Sigmoid colon (tissue), 7 donors: ENCODE results near the gene VWA3B. TPM values are rescaled to one million over a fixed set of nuclear protein-coding genes. Genes with fewer than 3 reads are reported as not detected.

Experiments
- DNase-seq: peaks from one replicate; pipeline ENCODE4 v3.0.0-alpha.2; 2019
- H3K27ac ChIP-seq, 4 donors: fragments of 200-600 bp; sonication (generic); one replicate each; pipeline ENCODE4 v1.5.1; 2016 to 2019; ENCODE audit warnings: mild to moderate bottlenecking in 1 of 4
- H3K27me3 ChIP-seq, 3 donors: fragments of 200-600 bp; sonication (generic); one replicate each; pipeline ENCODE4 v1.5.1; 2019; ENCODE audit warnings: mild to moderate bottlenecking in 1 of 3
- H3K36me3 ChIP-seq, 4 donors: fragments of 200-600 bp; sonication (generic); one replicate each; pipeline ENCODE4 v1.5.1; 2016 to 2019
- H3K4me1 ChIP-seq, 4 donors: fragments of 200-600 bp; sonication (generic); one replicate each; pipeline ENCODE4 v1.5.1; 2017 to 2019
- H3K4me3 ChIP-seq, 4 donors: fragments of 200-600 bp; sonication (generic); one replicate each; pipeline ENCODE4 v1.5.1; 2017 to 2019; ENCODE audit warnings: mild to moderate bottlenecking in 2 of 4, moderate library complexity in 1 of 4
- H3K9me3 ChIP-seq, 4 donors: fragments of 200-600 bp in 3 of 4; sonication (generic) in 3 of 4; one replicate each; pipeline versions ENCODE4 v1.5.1 to v1.6.1; 2013 to 2019
- CTCF ChIP-seq, 4 experiments: fragments of 450-650 bp in 3 of 4; fragments of 200-600 bp in 1 of 4; IDR thresholded peaks; one replicate each; pipeline ENCODE4 v1.5.1; 2016 to 2019; ENCODE audit warnings: antibody characterized with exemption in 4 of 4, mild to moderate bottlenecking in 3 of 4, moderate library complexity in 2 of 4
- EP300 ChIP-seq, 4 donors: sonication (generic); formaldehyde crosslinking; IDR thresholded peaks; one replicate each; pipeline ENCODE4 v1.6.1; 2017; ENCODE audit warnings: antibody characterized with exemption in 4 of 4
- POLR2A ChIP-seq, 2 donors: fragments of 450-650 bp; IDR thresholded peaks; one replicate each; pipeline ENCODE4 v1.6.1; 2016; ENCODE audit warnings: antibody characterized with exemption in 2 of 2, mild to moderate bottlenecking in 2 of 2, moderate library complexity in 2 of 2
- POLR2AphosphoS5 ChIP-seq, 4 donors: sonication (generic); formaldehyde crosslinking; IDR thresholded peaks; one replicate each; pipeline ENCODE4 v1.6.1; 2017; ENCODE audit warnings: antibody characterized with exemption in 4 of 4
- WGBS, 2 donors: extraction: QIAGEN DNeasy Blood & Tissue Kit; methylation state at CpG; one replicate each; pipeline ENCODE4 v1.1.7; 2013; 5-methylcytosine and 5-hydroxymethylcytosine counted together
- intact Hi-C: fragments of 100-400 bp; cut with DNase I; formaldehyde crosslinking; loops from one replicate; pipeline ENCODE4 v1.15.1; 2023
- polyA plus RNA-seq, 3 donors: library from polyadenylated mRNA; stranded (reverse); fragments of 200-250 nt; gene quantifications; one replicate each; pipeline ENCODE4 v1.2.3, GENCODE V29; 2013
- total RNA-seq, 4 donors: library from RNA; depleted of rRNA; stranded (reverse); fragments of >200 nt; gene quantifications; one replicate each; pipeline ENCODE4 v1.1.0, GENCODE V29; 2016
- donor health status: healthy with polysubstance abuse.
- donor health status: Bipolar disorder and iron deficiency.
- donor health status: healthy.

The VWA3B gene
- total and polyA plus RNA-seq, 7 donors, result 0.55 to 1.4 (median 1.2) TPM; not detected in 3

GRCh38 chr2:98072442-98072841 lies 14.5 kb upstream of the VWA3B start:
- H3K27ac ChIP-seq, result no peak overlapping the region
- 92 to 94% methylated on average over 7 of the region's 7 CpGs for WGBS, 2 donors
- no peak for TF ChIP-seq CTCF (IDR thresholded peaks at IDR 0.05)
- TF ChIP-seq POLR2A (IDR thresholded peaks at IDR 0.05), result no peak
- TF ChIP-seq POLR2AphosphoS5 (IDR thresholded peaks at IDR 0.05), result no peak
- TF ChIP-seq EP300 (IDR thresholded peaks at IDR 0.05), result no peak
- H3K9me3 ChIP-seq, result no peaks in the 10 kb centered on the region
- no peaks in the 10 kb centered on the region for H3K36me3 ChIP-seq
- peaks cover 0 to 20% (median 20%) of the 10 kb centered on the region in 4 donors for H3K4me1 ChIP-seq
- intact Hi-C loops, result no loop called here
- no peak overlapping the region for H3K4me3 ChIP-seq
- no peak for DNase-seq
- H3K27me3 ChIP-seq, result no peaks in the 10 kb centered on the region

GRCh38 chr2:98078701-98079100 lies 8.3 kb upstream of the VWA3B start:
- no peak for DNase-seq
- Histone ChIP-seq H3K27me3 (no peaks in the 10 kb centered on the region), H3K36me3 (no peaks in the 10 kb centered on the region), H3K9me3 (no peaks in the 10 kb centered on the region), H3K4me1 (no peaks in the 10 kb centered on the region), H3K4me3 (no peak overlapping the region), H3K27ac (no peak overlapping the region)
- 86 to 90% methylated on average over 2 of the region's 2 CpGs for WGBS, 2 donors
- no peak for TF ChIP-seq POLR2A (IDR thresholded peaks at IDR 0.05)
- no peak for TF ChIP-seq CTCF (IDR thresholded peaks at IDR 0.05)
- TF ChIP-seq EP300 (IDR thresholded peaks at IDR 0.05), result no peak
- TF ChIP-seq POLR2AphosphoS5 (IDR thresholded peaks at IDR 0.05), result no peak
- intact Hi-C loops, result no loop called here

- no peak for TF ChIP-seq CTCF (IDR thresholded peaks at IDR 0.05)
- TF ChIP-seq POLR2A (IDR thresholded peaks at IDR 0.05), result no peak
- TF ChIP-seq EP300 (IDR thresholded peaks at IDR 0.05), result no peak
- no peak for TF ChIP-seq POLR2AphosphoS5 (IDR thresholded peaks at IDR 0.05)
- 16 to 57% methylated on average over 5 of the region's 5 CpGs for WGBS, 2 donors
- Histone ChIP-seq H3K36me3 (no peaks in the 10 kb centered on the region), H3K9me3 (no peaks in the 10 kb centered on the region), H3K27ac (no peak overlapping the region), H3K27me3 (no peaks in the 10 kb centered on the region), H3K4me1 (peaks cover 0 to 15% (median 14%) of the 10 kb centered on the region in 4 donors), H3K4me3 (no peak overlapping the region)
- DNase-seq, result no peak
- intact Hi-C loops, result loop anchor here (10.0 kb wide), 1 partner anchor 280 kb away; no protein-coding TSS in a partner anchor
These were observed 2.7 kb upstream of the VWA3B start for GRCh38 chr2:98084151-98084868.

GRCh38 chr2:98084869-98085238 lies 2.1 kb upstream of the VWA3B start:
- Histone ChIP-seq H3K27me3 (no peaks in the 10 kb centered on the region), H3K27ac (no peak overlapping the region), H3K4me1 (peaks cover 0 to 15% (median 14%) of the 10 kb centered on the region in 4 donors), H3K36me3 (no peaks in the 10 kb centered on the region), H3K9me3 (no peaks in the 10 kb centered on the region), H3K4me3 (no peak overlapping the region)
- 20 to 71% methylated on average over 3 of the region's 3 CpGs for WGBS, 2 donors
- TF ChIP-seq EP300 (IDR thresholded peaks at IDR 0.05), result no peak
- TF ChIP-seq POLR2AphosphoS5 (IDR thresholded peaks at IDR 0.05), result no peak
- TF ChIP-seq CTCF (IDR thresholded peaks at IDR 0.05), result no peak
- no peak for TF ChIP-seq POLR2A (IDR thresholded peaks at IDR 0.05)
- intact Hi-C loops, result loop anchor here (10.0 kb wide), 1 partner anchor 280 kb away; no protein-coding TSS in a partner anchor
- no peak for DNase-seq
